Measurements from ENCODE around the gene COTL1.

Gene COTL1

DNA sequence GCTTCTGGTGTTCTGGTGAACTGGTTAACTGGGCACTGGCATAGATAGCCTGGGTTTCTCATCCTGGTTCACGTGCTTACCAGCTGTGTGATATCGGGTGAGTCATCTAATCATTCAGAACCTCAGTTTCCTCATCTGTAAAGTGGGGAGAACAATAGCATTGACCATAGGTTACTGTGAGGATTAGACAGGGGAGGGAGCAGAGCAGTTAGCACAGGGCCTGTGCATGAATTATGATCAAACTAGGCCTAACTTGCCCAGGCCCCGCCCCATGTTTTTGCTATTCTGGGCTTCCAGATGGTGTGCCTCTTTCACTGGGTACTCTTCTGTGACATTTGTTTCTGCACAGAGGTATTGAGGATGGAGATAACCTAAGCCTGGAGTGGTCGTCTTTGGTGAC, 25.8 kb upstream of the COTL1 start:
- TF ChIP-seq, protein P1, sequence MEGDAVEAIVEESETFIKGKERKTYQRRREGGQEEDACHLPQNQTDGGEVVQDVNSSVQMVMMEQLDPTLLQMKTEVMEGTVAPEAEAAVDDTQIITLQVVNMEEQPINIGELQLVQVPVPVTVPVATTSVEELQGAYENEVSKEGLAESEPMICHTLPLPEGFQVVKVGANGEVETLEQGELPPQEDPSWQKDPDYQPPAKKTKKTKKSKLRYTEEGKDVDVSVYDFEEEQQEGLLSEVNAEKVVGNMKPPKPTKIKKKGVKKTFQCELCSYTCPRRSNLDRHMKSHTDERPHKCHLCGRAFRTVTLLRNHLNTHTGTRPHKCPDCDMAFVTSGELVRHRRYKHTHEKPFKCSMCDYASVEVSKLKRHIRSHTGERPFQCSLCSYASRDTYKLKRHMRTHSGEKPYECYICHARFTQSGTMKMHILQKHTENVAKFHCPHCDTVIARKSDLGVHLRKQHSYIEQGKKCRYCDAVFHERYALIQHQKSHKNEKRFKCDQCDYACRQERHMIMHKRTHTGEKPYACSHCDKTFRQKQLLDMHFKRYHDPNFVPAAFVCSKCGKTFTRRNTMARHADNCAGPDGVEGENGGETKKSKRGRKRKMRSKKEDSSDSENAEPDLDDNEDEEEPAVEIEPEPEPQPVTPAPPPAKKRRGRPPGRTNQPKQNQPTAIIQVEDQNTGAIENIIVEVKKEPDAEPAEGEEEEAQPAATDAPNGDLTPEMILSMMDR (IDR thresholded peaks at IDR 0.05; ENCODE audit: control insufficient read depth, insufficient read depth, low read depth, low read length, missing control alignments) = no peak
- DNase-seq (ENCODE audit: low read depth) = no peak
- H3K4me3 ChIP-seq (ENCODE audit: control insufficient read depth, low read depth, low read length) = no peak overlapping the region

GRCh38 chr16:84643180-84643583, 25.3 kb upstream of the COTL1 start:
- peak; percentile 81 for DNase-seq (ENCODE audit: low read depth)
- TF ChIP-seq, protein P1 (IDR thresholded peaks at IDR 0.05; ENCODE audit: control insufficient read depth, insufficient read depth, low read depth, low read length, missing control alignments) = no peak

GRCh38 chr16:84641643-84642358, 23.9 kb upstream of the COTL1 start:
- TF ChIP-seq, protein P1 (IDR thresholded peaks at IDR 0.05; ENCODE audit: control insufficient read depth, insufficient read depth, low read depth, low read length, missing control alignments) = no peak
- DNase-seq (ENCODE audit: low read depth) = no peak
- no peak overlapping the region for H3K4me3 ChIP-seq (ENCODE audit: control insufficient read depth, low read depth, low read length)

More at GRCh38 chr16:84643180-84643583, 25.3 kb upstream of the COTL1 start:
- no peak overlapping the region for H3K4me3 ChIP-seq (ENCODE audit: control insufficient read depth, low read depth, low read length)

DNA sequence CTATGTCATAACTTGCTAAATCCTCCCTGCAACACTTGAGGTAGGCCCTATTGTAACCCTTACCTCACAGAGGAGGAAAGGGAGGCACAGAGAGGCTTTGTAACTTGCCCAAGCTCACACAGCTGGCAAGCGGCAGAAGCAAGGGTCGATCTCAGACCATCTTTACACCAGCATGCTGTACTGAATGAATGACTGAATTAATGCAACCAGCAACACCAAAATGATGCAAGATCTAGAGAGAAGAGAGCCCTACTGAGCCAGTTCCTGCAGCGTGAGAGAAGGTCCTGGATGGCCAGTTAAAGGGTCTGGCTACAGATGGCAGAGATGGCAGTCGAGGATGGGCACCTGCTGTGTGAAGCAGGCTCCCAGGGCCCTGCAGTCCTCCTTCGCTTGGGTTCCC, 22.3 kb upstream of the COTL1 start:
- DNase-seq (ENCODE audit: low read depth) = no peak
- H3K4me3 ChIP-seq (ENCODE audit: control insufficient read depth, low read depth, low read length) = no peak overlapping the region
- TF ChIP-seq, protein P1 (IDR thresholded peaks at IDR 0.05; ENCODE audit: control insufficient read depth, insufficient read depth, low read depth, low read length, missing control alignments) = no peak

DNA sequence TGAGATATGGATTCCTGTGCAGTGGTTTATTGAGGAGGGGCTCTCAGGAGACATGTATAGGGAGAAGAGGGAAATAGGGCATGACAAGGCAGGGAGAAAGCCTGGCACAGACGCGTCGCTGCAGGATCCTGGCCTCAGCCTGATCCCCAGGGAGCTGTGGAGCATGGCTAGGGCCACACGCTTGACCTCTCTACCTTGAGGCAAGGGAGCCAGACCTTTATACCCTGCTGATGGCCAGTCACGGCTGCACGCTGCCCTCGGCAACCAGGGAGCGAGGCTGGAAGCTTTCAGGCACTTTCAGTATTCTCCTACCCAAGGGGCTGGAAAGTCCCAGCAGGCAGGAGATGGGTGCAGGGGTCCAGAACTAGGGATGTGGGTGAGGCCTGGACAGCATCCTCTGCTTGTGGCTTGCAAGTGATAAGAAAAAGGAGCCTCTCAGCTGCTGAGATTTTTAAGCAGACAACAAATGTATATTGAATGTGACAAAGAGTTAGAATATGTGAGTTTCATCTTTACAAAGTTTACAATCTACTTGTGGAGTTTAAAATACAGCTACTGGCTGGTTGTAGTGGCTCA, 20.4 kb upstream of the COTL1 start:
- TF ChIP-seq, protein P1 (IDR thresholded peaks at IDR 0.05; ENCODE audit: control insufficient read depth, insufficient read depth, low read depth, low read length, missing control alignments) = no peak
- no peak overlapping the region for H3K4me3 ChIP-seq (ENCODE audit: control insufficient read depth, low read depth, low read length)
- DNase-seq (ENCODE audit: low read depth) = no peak

GRCh38 chr16:84637709-84638108, 19.8 kb upstream of the COTL1 start:
- H3K4me3 ChIP-seq (ENCODE audit: control insufficient read depth, low read depth, low read length) = no peak overlapping the region
- DNase-seq (ENCODE audit: low read depth) = no peak
- TF ChIP-seq, protein P1 (IDR thresholded peaks at IDR 0.05; ENCODE audit: control insufficient read depth, insufficient read depth, low read depth, low read length, missing control alignments) = no peak
